HFF-Myc (cell line): ENCODE data around the gene SPAG17.

Experiments used
- DNase-seq: peaks from one replicate; pipeline ENCODE4 v3.0.0-alpha.2; 2011; ENCODE audit warnings: low read depth; ENCODE audit errors: extremely low read depth
- H3K4me3 ChIP-seq: replicated peaks from 2 replicates; pipeline ENCODE4 v1.5.1; 2011; ENCODE audit warnings: low read depth, mild to moderate bottlenecking, control low read depth, low read length
- TF ChIP-seq, protein P1 (sequence below): IDR thresholded peaks from 2 replicates; pipeline ENCODE4 v1.5.1; 2012; ENCODE audit warnings: mild to moderate bottlenecking, low read depth, low read length, control low read depth; ENCODE audit errors: missing control alignments

Gene SPAG17

DNA sequence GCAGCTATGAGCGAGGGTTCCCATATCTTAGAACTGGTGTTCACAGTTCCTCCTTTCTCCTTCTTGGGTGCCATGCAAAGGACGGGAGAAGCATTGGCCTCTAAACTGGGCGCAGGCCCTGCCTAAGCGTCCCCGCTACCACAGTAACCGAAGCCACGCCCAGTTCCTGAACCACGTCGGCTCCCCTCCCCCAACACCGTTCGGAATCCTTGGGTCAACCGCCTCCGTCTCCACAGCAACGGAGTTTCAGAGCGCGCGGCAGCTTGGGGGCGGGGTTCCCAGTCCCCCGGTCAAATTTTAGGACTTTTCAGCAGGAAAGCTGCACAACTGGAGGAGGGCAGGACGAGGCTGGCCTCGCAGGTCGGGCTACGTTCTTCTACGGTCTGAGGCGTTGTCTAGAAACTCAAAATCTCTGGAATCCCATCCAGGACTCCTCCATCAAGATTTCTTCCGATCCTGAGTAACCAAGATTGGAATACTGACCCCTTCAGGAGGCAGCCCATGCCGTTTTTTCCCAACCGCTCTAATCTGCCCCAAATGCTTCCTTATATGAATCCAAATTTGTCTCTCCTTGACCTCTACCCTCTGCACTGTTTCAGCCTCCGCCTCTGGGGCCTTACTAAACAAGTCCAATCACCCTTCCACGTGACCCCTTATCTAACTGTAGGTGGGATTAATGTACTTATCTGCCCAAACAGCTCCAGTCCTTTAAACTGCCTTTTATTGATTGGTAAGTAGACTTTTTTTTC is at the start of gene SPAG17:
TSS of gene SPAG17 (minus strand) at position 145 of the 749 bp plus-strand sequence. CDS start at position 74, 71 bp downstream.
- peak; percentile 62 for DNase-seq
- TF ChIP-seq, protein P1, sequence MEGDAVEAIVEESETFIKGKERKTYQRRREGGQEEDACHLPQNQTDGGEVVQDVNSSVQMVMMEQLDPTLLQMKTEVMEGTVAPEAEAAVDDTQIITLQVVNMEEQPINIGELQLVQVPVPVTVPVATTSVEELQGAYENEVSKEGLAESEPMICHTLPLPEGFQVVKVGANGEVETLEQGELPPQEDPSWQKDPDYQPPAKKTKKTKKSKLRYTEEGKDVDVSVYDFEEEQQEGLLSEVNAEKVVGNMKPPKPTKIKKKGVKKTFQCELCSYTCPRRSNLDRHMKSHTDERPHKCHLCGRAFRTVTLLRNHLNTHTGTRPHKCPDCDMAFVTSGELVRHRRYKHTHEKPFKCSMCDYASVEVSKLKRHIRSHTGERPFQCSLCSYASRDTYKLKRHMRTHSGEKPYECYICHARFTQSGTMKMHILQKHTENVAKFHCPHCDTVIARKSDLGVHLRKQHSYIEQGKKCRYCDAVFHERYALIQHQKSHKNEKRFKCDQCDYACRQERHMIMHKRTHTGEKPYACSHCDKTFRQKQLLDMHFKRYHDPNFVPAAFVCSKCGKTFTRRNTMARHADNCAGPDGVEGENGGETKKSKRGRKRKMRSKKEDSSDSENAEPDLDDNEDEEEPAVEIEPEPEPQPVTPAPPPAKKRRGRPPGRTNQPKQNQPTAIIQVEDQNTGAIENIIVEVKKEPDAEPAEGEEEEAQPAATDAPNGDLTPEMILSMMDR = peak; percentile 53
- peak within 1 kb of the TSS; percentile 34 for H3K4me3 ChIP-seq

DNA sequence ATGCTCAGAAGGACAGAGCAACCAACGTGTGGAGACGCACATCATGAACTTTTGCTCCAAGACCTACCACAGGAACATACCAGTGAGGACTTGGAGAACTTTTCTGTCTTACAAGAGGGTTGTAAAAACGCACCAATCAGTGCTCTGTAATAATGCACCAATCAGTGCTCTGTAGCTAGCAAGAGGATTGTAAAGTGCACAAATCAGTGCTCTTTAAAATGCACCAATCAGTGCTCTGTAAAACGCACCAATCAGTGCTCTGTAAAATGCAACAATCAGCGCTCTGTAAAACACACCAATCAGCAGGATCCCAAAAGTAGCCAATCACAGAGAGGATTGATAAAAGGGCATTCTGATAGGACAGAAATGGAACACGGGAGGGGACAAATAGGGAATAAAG is 40.4 kb upstream of the SPAG17 start:
- no peak overlapping the region for H3K4me3 ChIP-seq
- TF ChIP-seq, protein P1 = no peak
- DNase-seq = no peak

DNA sequence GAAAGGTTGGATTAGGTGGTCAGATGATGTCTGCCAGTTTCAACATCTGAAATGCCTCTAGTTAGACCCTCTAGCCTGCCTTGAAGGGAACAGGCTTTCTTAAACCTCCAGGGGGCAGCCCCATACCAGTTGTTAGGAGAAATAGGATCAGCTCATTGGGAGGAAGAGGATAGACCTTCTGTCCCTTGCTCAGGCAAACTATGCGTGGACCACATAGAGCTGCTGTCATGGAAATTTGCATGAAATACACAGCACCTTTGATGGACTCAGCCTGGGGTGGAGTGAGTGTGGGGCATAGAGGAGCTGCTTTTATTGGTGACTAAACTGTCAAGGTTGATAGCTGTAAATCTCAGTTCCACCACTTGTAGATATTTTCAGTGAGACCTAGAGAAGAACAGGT is 38.4 kb upstream of the SPAG17 start:
- H3K4me3 ChIP-seq = no peak overlapping the region
- TF ChIP-seq, protein P1 = peak; percentile 60
- DNase-seq = no peak

DNA sequence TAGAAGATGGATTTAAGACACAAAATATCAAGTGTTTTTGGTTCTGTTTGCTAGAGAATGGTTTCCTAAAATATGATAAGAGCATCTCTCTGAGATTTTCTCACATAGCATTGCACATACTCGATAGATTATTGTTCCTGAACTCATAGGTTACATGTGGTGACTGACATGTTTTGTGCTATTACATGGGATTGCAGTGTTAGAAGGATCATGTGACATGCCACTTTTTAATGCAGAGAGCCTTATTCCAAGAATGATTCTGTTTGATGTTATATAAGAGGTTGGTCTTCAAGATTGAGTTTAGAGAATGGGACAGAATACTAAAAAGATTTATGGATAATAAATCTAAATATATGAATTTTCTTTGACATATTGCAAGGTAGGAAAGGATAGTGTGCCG is 34.4 kb upstream of the SPAG17 start:
- no peak for DNase-seq
- TF ChIP-seq, protein P1 = no peak
- H3K4me3 ChIP-seq = no peak overlapping the region

DNA sequence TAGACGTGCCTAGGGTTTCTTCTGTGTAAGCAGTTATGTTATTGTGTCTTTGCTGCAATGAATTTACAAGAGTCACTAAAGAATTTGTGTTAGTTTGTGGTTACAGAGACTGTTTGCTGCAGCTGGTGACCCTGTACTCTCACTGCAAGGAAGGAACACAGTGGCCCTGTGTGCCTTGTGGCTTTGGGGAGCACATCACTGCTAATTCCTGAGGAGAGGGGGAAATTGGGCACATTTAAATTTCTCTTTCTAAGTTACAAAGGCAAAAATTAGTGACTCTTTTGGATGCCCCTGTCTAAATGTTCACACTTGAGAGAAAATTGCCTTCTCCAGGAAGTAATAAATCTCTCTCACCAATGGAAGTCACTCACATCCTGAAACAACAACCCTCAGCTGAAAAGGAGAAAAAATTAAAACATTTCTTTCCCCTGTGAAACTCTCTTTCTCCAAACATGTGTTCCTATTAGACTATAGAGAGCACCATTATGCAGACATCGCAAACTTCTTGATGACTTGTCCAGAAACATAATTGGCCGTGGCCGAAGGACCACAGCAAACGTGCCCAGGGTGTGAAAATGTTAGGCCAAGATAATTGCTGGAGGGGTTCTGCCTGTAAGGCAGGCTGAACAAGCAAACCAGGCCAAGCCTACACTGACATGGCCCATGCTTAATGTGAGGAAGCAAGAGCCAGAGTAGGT is 32.3 kb upstream of the SPAG17 start:
- TF ChIP-seq, protein P1 = no peak
- DNase-seq = no peak
- H3K4me3 ChIP-seq = no peak overlapping the region

DNA sequence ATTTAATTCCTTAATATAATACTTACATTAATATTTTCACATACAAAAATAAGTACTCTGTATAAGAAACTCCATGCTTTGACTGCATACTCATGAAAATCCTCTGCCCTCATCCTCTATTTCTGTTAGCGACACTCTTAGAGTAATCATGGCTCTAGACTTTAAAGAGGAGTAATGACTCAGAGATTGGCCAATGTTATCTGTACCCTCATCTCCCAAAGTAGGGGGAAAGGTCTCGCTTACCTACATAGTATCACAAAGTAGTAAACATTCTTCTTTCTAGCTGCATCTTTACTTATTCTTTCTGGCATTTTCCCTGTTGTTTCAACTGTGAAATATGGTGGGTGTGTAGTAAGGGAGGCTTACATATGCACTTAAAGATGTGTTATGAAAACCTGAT is 29.8 kb upstream of the SPAG17 start:
- no peak for DNase-seq
- TF ChIP-seq, protein P1 = no peak
- H3K4me3 ChIP-seq = no peak overlapping the region
